HG02642 (cell line): ENCODE results near the gene ZNF462.
"Not testable (repeated sequence)": the region's sequence is repeated elsewhere in the genome, so short reads cannot be mapped to it uniquely, and the experiment has no call there.

Experiments used
- ATAC-seq: cut with Tn5 transposase; IDR thresholded peaks from one replicate; pipeline ENCODE4 v1.9.1; 2021; ENCODE audit warnings: mild to moderate bottlenecking; ENCODE audit not compliant: unreplicated experiment, poor library complexity

The ZNF462 gene

GRCh38 chr9:106981396-106982287, 118.7 kb downstream of the ZNF462 start:
- ATAC-seq, result peak; percentile 72

DNA sequence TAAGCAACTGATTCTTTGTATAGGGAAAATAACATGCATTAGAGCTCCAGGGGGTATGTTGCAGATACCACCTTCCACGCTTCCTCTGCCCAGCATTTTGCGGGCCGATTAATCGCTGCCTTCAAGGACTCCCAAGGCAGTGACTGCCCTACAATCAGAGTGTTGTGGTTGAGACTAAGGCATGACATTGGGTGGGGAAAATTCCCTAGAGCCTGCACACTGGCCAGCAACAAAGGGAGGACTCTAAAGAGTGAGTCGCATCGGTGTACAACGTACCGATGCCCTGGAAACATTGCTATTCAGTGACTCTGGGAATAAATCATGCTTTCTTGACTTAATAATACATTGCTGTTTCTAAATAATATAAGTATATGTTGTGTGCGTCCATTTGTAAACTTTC, 119.7 kb downstream of the ZNF462 start:
- no peak for ATAC-seq

DNA sequence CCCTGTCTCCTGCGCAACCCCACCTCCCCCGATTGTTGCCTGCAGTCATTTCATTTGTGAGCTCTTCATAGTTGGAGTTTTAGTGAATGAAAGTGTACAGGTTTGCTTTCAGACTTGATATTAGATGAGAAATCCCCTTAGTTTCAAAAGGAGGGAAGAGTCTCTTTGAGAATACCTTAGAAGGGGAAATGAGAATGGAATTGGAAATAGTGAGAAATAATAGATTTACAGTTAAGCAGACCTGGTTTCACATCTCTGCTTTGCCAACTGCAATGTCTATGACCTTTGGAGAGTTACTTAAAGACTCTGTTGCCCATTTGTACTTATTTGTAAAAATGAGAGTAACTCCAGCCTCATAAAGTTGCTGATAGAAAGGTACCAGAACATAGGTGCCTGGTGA, 120.4 kb downstream of the ZNF462 start:
- no peak for ATAC-seq

GRCh38 chr9:106989904-106990303, 126.9 kb downstream of the ZNF462 start:
- not testable (repeated sequence) for ATAC-seq

DNA sequence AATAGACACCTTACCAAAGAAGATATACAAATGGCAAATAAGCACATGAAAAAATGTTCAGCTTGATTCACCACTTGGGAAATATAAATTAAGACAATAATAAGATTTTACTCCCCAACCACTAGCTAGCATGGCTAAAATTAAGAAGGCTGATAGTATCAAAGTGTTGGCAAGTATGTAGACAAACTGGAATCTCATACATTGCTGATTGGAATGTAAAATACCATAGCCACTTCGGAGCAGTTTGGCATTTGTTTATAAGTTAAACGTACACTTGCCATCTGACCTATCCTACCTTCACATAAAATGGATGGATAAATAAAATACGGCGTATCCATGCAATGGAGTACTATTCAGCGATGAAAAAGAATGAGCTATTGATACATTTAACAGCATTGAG, 129.2 kb downstream of the ZNF462 start:
- ATAC-seq, result no peak

GRCh38 chr9:106993603-106994002, 130.6 kb downstream of the ZNF462 start:
- no peak for ATAC-seq

DNA sequence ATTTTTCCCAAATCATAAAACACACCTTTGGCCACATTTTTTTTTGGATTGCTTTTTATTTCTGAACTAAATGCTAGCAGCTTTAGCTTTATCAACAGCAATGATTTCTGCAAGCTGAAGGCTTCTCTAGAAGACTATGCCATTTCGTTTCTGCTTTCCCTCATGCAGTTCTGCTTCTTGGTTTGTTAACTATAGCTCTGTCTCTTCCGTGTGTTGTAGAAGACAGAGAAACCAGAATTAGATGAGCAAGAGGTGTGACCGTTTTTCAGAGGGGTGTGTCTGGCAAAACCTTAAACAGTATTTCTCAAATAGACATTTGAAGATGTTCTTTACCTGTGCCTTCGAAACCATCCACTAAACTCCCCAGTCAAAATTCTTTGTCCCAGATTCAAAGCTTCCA, 131.5 kb downstream of the ZNF462 start:
- no peak for ATAC-seq

- ATAC-seq, result no peak
Measured at GRCh38 chr9:107000218-107000617, 137.3 kb downstream of the ZNF462 start.

DNA sequence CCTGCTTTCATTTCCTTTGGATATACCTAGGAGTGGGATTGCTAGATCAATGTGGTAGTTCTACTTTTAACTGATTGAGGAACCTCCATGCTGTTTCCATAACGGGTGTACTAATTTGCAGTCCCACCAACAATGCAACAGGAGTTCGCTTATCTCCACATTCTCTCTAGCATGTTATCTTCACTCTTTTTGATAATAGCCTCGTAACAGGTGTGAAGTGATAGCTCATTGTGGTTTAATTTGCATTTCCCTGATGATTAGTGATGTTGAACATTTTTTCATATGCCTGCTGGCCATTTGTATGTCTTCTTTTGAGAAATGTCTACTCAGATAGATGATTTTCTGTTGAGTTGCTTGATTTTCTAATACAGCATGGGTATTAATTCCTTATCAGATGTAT, 142.2 kb downstream of the ZNF462 start:
- no peak for ATAC-seq

DNA sequence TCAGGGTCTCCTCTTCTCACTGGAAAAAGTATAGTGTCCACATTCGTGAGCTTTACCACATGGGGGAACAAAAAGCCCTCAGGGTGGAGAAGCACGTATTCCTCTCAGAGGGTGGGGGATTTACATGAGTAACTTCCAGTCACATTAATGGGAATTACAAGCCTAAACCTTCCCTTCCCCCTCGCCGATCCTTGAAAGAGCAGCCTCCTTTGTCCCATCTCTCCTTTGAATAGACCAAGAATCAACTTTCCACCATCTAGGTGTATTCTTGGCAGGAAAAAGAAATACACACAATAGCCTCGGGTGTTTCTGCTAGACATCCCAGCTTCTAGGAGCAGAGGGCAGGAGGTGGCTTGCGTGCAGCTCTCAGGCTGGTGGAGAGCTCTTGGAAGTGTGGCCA, 144.4 kb downstream of the ZNF462 start:
- ATAC-seq, result no peak

GRCh38 chr9:107008011-107008410, 145.0 kb downstream of the ZNF462 start:
- no peak for ATAC-seq

GRCh38 chr9:107008447-107008846, 145.5 kb downstream of the ZNF462 start:
- no peak for ATAC-seq

- ATAC-seq, result no peak
Measured at GRCh38 chr9:107016383-107016782, 153.4 kb downstream of the ZNF462 start.

- ATAC-seq, result no peak
Measured at GRCh38 chr9:107018861-107019545, 156.0 kb downstream of the ZNF462 start.

GRCh38 chr9:107020040-107020530, 157.1 kb downstream of the ZNF462 start:
- ATAC-seq, result no peak

DNA sequence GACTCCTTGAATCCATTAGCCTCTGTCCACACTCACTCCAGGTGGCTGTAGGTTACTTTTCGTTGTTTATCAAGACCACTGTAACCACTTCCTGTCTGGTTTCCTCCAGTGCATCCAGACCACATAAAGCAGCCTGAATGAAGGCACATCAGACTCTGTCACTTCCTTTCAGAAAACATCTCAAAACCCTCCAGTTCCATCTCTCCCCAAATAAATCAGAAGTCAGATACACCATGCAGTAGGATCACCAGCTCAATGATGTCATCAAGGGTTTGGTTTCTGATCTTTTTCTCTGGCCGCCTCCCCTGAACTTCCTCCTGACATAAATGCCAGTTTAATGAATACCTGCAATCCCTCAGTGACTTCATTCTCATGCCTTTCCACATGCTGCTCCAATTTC, 161.2 kb downstream of the ZNF462 start:
- no peak for ATAC-seq

- ATAC-seq, result no peak
Measured at GRCh38 chr9:107025260-107026035, 162.5 kb downstream of the ZNF462 start.

DNA sequence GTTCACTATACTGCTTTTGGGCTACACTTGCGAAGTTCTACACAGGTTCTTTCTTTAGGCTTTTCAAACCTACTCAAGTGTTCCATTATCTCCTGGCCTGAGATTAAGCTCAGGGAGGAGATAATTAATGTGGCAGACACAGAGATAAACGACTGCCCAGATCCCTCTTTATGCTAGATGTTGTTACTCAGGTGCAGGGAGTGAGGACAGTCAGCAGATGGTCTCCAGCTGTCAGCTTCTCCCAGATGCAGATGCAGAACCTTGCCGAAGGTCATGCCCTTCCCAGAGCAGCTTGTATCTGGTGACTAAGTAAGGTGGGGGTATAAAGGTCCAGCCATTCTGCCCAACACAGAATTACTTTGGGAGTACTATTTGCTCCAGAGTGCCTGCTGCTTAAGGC, 166.2 kb downstream of the ZNF462 start:
- no peak for ATAC-seq

DNA sequence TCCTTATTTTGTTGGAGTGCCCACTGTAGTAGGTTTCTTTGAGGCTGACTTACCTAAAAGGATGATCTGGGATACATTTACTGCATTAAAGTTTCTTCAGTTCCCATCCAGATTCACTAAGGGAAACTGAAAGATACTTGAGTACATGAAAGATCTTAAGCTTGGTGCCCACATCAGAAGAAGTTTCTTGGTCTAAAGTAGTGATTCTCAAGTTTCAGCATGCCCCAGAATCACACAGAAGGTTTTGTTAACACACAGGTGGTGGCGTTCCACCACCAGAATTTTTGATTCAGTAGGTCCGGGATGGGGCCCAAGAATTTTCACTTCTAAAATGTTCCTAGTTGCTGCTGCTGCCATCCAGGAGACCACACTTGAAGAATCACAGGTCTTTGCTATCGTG, 171.0 kb downstream of the ZNF462 start:
- no peak for ATAC-seq

- ATAC-seq, result no peak
Measured at GRCh38 chr9:107034831-107035230, 171.9 kb downstream of the ZNF462 start.

- no peak for ATAC-seq
Measured at GRCh38 chr9:107036367-107036766, 173.4 kb downstream of the ZNF462 start.
